Measurements from ENCODE around the gene USF3. TPM values are rescaled to one million over a fixed set of nuclear protein-coding genes. Genes with fewer than 3 reads are reported as not detected.
A peak's percentile ranks its signal among the peaks of the same experiment; 100 is the strongest.

Gene USF3
- total RNA-seq, 1 experiment from 2014 or later, result 13.5 TPM

GRCh38 chr3:113745756-113746547 lies 49.5 kb upstream of the USF3 start, which contains the start of gene NAA50 (continued):
- TF ChIP-seq EGR1 (IDR thresholded peaks at IDR 0.05; ENCODE audit: low read depth), result no peak
- no peak for TF ChIP-seq POLR2A (IDR thresholded peaks at IDR 0.05; ENCODE audit: borderline replicate concordance, extremely low read depth, insufficient read depth, insufficient read length)
- peak; percentile 71 for TF ChIP-seq TCF7L2 (IDR thresholded peaks at IDR 0.05; ENCODE audit: borderline replicate concordance, extremely low read depth, insufficient read depth, insufficient read length)
- no peak for TF ChIP-seq RAD21 (IDR thresholded peaks at IDR 0.05; ENCODE audit: low read depth)
- no peak for TF ChIP-seq SP1 (IDR thresholded peaks at IDR 0.05; ENCODE audit: low read depth)

DNA sequence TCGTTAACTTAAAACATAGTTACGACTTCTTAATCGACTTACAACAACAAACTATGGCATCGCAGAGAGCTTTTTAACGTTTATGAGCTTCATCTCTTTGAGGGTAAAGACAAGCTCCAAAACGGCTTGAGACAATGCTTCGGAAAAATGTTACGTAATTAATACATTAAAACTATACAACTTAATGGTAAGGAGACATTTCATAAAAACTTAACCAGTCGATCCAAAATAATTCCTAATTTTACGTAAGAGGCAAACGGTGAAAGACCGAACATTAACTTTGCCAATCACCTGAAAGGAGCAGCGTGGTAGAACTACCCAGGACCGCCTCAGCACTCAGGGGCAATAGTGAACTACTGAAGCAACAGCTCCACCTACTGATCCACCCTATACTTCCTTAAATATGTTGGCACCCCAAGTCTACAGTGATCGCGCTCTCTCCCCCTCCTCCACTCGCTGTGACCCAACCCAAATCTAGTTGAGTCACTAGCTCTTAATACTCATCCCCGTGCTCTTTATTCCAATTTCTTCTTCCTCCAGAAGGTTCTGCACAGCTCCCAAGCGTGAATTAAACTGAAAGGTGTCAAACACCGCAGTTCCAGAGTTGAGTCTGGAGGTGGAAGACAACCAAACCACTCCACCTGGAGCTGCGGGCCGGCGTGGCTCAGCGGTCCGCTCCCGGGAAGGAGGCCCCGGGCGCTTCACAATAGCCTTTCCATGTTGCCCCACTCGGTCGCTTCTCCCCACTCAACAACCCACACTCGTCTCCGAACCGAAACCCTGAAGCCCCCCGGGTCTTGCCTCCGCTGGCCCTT lies 48.7 kb upstream of the USF3 start:
- CTCF ChIA-PET, result interaction anchor here (0.5 to 2.0 kb wide), 9 partner anchors 9 to 681 kb away, joined by 3 to 29 read pairs (median 3); no protein-coding TSS in a partner anchor
- Histone ChIP-seq H3K9me2 (ENCODE audit: insufficient read depth) (no peaks in the 10 kb centered on the region), H3K79me2 (ENCODE audit: insufficient read depth, low read length) (peaks cover 85% of the 10 kb centered on the region), H3K27ac (ENCODE audit: low read depth, low read length) (peak overlapping the region; percentile 95), H3K9ac (ENCODE audit: low read length) (peak overlapping the region; percentile 99), H3K4me1 (ENCODE audit: control insufficient read depth in 1 of 2, insufficient read depth in 2 of 2, low read length in 2 of 2) (peaks cover 6 to 23% of the 10 kb centered on the region in 2 experiments; a peak in 3 of 4 replicates), H4K20me1 (ENCODE audit: insufficient read depth) (peaks cover 36% of the 10 kb centered on the region; the same call in 1 of the 2 replicates), H3K36me3 (ENCODE audit: control insufficient read depth in 1 of 2, insufficient read depth in 2 of 2, low read length in 2 of 2) (peaks cover 2 to 20% of the 10 kb centered on the region in 2 experiments; a peak in 1 of 4 replicates), H3K4me2 (ENCODE audit: low read length) (peak overlapping the region; percentile 90), H3K4me3 (replicated peaks in 1 of 2; ENCODE audit: low read depth in 1 of 2, low read length in 2 of 2) (peak overlapping the region; percentile 93), H3K27me3 (ENCODE audit: insufficient read depth, low read length) (no peaks in the 10 kb centered on the region), H3K9me3 (ENCODE audit: control insufficient read depth in 1 of 2, insufficient read depth in 1 of 2, low read depth in 1 of 2, low read length in 2 of 2) (no peaks in the 10 kb centered on the region), H2AFZ (ENCODE audit: low read depth, low read length, poor library complexity, severe bottlenecking) (no peak overlapping the region)
- ATAC-seq, result peak; percentile 74
- TF ChIP-seq CEBPB (IDR thresholded peaks at IDR 0.05; ENCODE audit: low read depth), result no peak
- peak; percentile 48 to 63 (median 62); a peak in 5 of 6 replicates for TF ChIP-seq CTCF (IDR thresholded peaks at IDR 0.05 in 2 of 3, conservative IDR thresholded peaks at IDR 0.05 in 1 of 3; ENCODE audit: borderline replicate concordance in 1 of 3, insufficient read depth in 1 of 3, low read depth in 2 of 3, low read length in 2 of 3)
- peak; percentile 68 for TF ChIP-seq RAD21 (IDR thresholded peaks at IDR 0.05; ENCODE audit: low read depth)
- no peak for TF ChIP-seq CBX3 (IDR thresholded peaks at IDR 0.05; ENCODE audit: low read depth)
- TF ChIP-seq POLR2AphosphoS5 (IDR thresholded peaks at IDR 0.05; ENCODE audit: low read depth, low read length), result peak; percentile 47
- TF ChIP-seq ZFX (IDR thresholded peaks at IDR 0.05), result no peak
- TF ChIP-seq SP1 (IDR thresholded peaks at IDR 0.05; ENCODE audit: low read depth), result 0 out of 2 replicates have a peak, but pooled peaks have one; percentile 16
- TF ChIP-seq, protein P1, sequence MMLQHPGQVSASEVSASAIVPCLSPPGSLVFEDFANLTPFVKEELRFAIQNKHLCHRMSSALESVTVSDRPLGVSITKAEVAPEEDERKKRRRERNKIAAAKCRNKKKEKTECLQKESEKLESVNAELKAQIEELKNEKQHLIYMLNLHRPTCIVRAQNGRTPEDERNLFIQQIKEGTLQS (IDR thresholded peaks at IDR 0.05), result no peak
- peak; percentile 64 for TF ChIP-seq MAX (IDR thresholded peaks at IDR 0.05)
- intact Hi-C loops (cut with micrococcal nuclease), result loop anchor here (2.0 kb wide), 1 partner anchor 250 kb away; no protein-coding TSS in a partner anchor
- POLR2A ChIA-PET, result interaction anchor here (1.2 to 2.7 kb wide), 2 partner anchors 9 to 16 kb away, joined by 4 to 7 read pairs; no protein-coding TSS in a partner anchor
- RAD21 ChIA-PET (ENCODE audit: low non-redundant PET in 1 of 2, low total read pairs in 2 of 2, uncharacterized antibody in 2 of 2, unreplicated experiment in 2 of 2), result no interaction called here
- peak; percentile 80 for DNase-seq (ENCODE audit: low read depth, low spot score)
- TSS peak; percentile 35 for BruUV-seq (replicated peaks)
